Activated naive CD4-positive, alpha-beta T cell treated with anti-CD3 and anti-CD28 coated beads, Interleukin-2, amount 10 ng/mL, durations not matched to agents 7 days and 5 days (primary cell): Measurements from ENCODE around the gene PITPNC1.
A peak's percentile ranks its signal among the peaks of the same experiment; 100 is the strongest.

ENCODE experiments used
- CTCF ChIA-PET: fragments of 350-600 bp; sonication (Branson Sonifier 250); formaldehyde crosslinking; loops from one replicate; lab custom pipeline; 2021; ENCODE audit warnings: antibody characterized with exemption; lab: Charles Lee
- DNase-seq: peaks from one replicate; pipeline ENCODE4 v3.0.0-alpha.2; 2020
- H3K27ac Mint-ChIP-seq: one replicate; pipeline ENCODE4 v1.8.0; 2021; ENCODE audit warnings: mild to moderate bottlenecking, moderate library complexity, mixed read lengths
- H3K27me3 Mint-ChIP-seq: one replicate; pipeline ENCODE4 v1.8.0; 2021; ENCODE audit warnings: mild to moderate bottlenecking, mixed read lengths
- H3K36me3 Mint-ChIP-seq: one replicate; pipeline ENCODE4 v1.8.0; 2021; ENCODE audit warnings: mixed read lengths
- H3K4me1 Mint-ChIP-seq: one replicate; pipeline ENCODE4 v1.8.0; 2021; ENCODE audit warnings: mixed read lengths
- H3K4me3 Mint-ChIP-seq: one replicate; pipeline ENCODE4 v1.8.0; 2021; ENCODE audit warnings: mild to moderate bottlenecking, moderate library complexity, mixed read lengths
- H3K9me3 Mint-ChIP-seq: one replicate; pipeline ENCODE4 v1.8.0; 2021; ENCODE audit warnings: mixed read lengths

Gene PITPNC1

DNA sequence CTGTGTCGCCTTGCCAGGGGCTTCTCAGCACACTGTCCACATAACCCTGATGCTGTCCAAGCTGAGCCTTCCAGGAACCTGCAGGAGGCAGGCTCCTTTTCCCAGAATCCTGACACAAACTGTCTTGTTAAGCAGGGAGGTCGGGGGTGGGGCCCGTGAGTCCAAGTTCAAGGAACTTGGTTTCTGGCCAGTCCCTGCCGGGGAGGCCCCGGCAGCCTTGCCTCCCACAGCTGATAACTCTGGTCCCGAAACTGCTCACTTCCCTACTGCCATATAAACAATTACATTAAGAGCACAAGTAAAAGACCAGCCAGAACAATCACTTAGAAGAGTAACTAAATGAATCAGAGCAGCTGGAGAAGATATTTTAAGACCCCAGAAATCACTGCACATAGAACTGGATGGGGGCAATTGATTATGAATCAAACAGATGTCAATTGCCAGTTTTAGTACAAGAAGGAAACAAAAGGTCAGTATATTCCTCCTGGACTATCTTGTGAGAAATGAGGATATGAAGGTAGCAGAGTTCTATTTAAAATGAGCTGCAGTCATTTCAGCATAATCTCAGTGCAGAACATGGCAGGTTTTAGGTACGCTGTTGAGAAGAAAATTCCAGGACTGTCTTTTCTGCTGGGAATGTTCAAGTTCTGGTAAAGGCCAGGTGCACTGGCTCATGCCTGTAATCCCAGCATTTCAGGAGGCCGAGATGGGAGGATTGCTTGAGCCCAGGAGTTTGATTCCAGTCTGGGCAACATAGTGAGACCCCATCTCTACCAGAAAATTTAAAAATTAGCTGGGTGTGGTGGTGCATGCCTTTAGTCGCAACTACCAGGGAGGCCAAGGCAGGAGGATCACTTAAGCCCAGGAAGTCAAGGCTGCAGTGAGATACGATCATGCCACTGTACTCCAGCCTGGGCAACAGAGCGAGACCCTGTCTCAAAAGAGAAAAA is 169.8 kb downstream of the PITPNC1 start:
- CTCF ChIA-PET = no interaction called here
- H3K36me3 Mint-ChIP-seq = peaks cover 11% of the 10 kb centered on the region
- H3K4me1 Mint-ChIP-seq = peaks cover 13% of the 10 kb centered on the region
- H3K9me3 Mint-ChIP-seq = no peaks in the 10 kb centered on the region
- no peak overlapping the region for H3K27ac Mint-ChIP-seq
- H3K27me3 Mint-ChIP-seq = no peaks in the 10 kb centered on the region
- no peak for DNase-seq
- H3K4me3 Mint-ChIP-seq = no peak overlapping the region

DNA sequence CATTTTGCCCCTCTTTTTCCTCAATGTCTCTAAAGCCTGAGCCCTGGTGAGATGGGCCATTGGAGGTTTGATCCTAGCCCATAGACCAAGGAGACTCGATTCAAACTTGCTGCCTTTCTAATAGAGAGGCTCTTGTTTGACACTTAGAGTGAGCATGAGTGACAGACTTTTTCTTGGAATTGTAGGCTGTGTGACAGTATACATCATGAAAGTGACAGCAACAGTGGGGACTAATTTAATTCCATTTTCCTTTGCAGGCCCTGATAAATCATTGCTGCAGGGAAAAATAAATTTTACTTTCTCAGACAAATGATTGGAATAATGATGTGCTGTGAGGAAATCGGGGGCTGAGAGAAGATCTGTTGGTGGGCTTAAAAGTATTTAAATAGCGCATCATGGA is 171.6 kb downstream of the PITPNC1 start:
- no peak for DNase-seq
- Mint-ChIP-seq H3K36me3 (peaks cover 11% of the 10 kb centered on the region), H3K4me1 (peaks cover 13% of the 10 kb centered on the region), H3K9me3 (no peaks in the 10 kb centered on the region), H3K27ac (peak overlapping the region; percentile 7), H3K4me3 (no peak overlapping the region), H3K27me3 (no peaks in the 10 kb centered on the region)
- CTCF ChIA-PET = no interaction called here

DNA sequence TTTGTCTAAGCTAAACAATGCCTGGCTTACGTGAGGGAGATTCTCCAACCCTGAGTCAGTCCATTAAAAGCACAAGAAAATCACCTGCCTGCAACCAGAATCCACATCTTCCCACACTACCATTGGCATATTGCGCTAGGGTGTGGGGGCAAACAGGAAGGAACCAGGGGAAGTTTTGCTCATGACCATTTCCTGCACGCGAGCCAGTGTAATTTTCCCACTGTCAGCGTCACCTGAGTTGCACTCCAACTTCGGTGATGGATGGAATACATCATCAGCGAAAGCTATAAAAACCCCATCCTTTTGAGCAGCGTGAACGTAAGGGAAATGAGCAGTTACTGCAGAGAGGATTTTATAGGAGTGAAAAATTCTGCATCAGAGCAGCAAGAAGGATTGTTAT is 172.7 kb downstream of the PITPNC1 start:
- Mint-ChIP-seq H3K27me3 (no peaks in the 10 kb centered on the region), H3K27ac (no peak overlapping the region), H3K36me3 (peaks cover 14% of the 10 kb centered on the region), H3K4me1 (peaks cover 13% of the 10 kb centered on the region), H3K4me3 (no peak overlapping the region), H3K9me3 (no peaks in the 10 kb centered on the region)
- no peak for DNase-seq
- CTCF ChIA-PET = interaction anchor here (0.8 kb wide), 1 partner anchor 171 kb away, joined by 3 read pairs; no protein-coding TSS in a partner anchor

DNA sequence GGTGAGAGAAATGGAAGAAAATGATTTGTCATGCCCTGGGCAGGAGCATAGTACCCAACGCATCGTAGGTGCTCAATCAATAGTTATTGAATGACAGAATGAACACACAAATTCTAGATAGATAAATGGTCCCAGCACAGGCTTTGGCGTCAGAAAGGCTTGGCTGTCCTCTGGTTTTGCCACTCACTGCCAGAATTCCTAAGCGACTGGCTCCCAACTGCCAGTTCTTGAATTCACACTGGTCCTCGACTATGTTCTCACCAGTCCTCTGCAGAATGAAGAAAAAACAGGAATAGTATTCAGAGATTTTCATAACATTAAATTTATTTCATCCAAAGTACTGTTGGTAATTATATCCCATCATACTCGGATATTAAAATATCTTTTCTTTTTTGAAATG is 177.6 kb downstream of the PITPNC1 start:
- DNase-seq = no peak
- Mint-ChIP-seq H3K9me3 (peaks cover 4% of the 10 kb centered on the region), H3K27me3 (no peaks in the 10 kb centered on the region), H3K4me1 (peaks cover 3% of the 10 kb centered on the region), H3K36me3 (peaks cover 32% of the 10 kb centered on the region), H3K27ac (no peak overlapping the region), H3K4me3 (no peak overlapping the region)
- CTCF ChIA-PET = no interaction called here

DNA sequence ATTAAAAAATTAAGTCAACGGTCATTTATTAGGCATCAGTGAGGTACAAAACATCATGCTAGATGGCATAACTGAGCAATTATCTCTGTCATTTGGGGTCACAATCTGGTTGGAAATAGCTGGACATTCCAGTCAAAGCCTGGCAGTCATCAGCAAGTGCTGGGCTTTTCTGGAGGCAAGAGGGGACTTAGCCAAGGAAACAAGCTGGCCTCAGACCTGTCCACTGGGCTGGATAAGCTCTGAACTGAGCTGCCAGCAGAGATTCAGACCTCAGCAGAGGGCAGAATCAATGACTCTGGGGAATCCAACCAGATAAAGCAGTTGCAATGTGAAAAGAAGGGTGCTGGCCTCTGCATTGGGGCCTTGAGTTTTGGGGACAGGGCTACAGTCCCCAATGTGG is 178.8 kb downstream of the PITPNC1 start:
- Mint-ChIP-seq H3K27me3 (no peaks in the 10 kb centered on the region), H3K4me1 (no peaks in the 10 kb centered on the region), H3K27ac (no peak overlapping the region), H3K36me3 (peaks cover 32% of the 10 kb centered on the region), H3K4me3 (no peak overlapping the region), H3K9me3 (peaks cover 4% of the 10 kb centered on the region)
- DNase-seq = no peak
- CTCF ChIA-PET = no interaction called here

DNA sequence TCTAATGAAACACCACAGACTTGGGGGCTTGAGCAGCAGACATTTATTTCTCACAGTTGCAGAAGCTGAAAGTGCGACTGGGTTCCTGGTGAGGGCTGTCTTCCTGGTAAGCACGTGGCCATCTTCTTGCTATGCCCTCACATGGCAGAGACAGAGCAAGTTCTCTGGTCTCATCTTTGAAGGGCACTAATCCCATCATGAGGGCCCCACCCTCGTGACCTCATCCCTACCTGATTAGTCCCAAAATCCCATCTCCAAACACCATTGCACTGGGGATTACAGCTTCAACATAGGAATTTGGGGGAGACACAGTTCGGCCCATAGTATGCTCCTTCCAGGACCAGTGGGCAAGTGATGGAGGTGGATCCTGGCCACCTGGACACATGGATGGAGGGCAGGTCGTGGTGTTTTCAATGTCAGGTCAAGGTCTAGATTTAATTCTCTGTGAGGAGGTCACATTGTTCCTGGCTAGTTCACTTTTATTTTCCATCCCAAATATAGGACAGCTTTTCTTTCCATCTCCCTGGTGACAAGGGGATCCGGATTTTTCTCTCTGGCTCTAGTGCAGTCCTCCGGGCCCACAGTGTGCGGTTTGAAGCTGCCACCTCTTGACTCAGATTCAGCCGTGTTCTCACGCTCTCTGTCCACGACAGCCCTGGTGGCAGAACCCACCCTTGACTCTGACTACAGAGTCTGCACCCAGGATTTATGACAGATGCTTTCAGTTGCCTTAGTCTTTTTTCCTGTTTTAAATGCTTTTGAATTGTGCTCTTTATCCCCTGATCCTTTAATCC is 180.2 kb downstream of the PITPNC1 start:
- peaks cover 32% of the 10 kb centered on the region for H3K36me3 Mint-ChIP-seq
- no peaks in the 10 kb centered on the region for H3K27me3 Mint-ChIP-seq
- CTCF ChIA-PET = no interaction called here
- no peak overlapping the region for H3K27ac Mint-ChIP-seq
- no peak for DNase-seq
- H3K9me3 Mint-ChIP-seq = peaks cover 4% of the 10 kb centered on the region
- H3K4me1 Mint-ChIP-seq = no peaks in the 10 kb centered on the region
- no peak overlapping the region for H3K4me3 Mint-ChIP-seq

DNA sequence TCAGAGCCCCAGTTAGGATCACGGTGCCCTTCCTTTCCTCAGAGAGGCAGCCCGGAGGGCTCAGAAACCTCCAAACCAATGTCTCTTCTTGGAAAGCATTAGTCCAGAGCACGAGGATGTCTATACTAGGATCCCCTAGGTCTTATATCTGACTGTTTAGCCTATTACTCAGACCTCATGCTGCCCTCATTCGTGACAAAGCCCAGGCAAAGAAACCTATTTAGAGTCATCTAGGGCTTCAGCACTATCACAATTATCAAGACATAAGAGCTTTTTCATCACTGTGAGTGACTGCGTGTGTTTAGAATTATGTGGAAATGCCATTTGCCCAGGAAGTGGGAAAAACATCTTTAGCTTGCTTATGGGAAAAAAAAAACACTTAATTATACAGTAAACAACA is 180.8 kb downstream of the PITPNC1 start:
- CTCF ChIA-PET = no interaction called here
- peaks cover 4% of the 10 kb centered on the region for H3K9me3 Mint-ChIP-seq
- no peak overlapping the region for H3K4me3 Mint-ChIP-seq
- H3K4me1 Mint-ChIP-seq = no peaks in the 10 kb centered on the region
- H3K27ac Mint-ChIP-seq = no peak overlapping the region
- DNase-seq = no peak
- no peaks in the 10 kb centered on the region for H3K27me3 Mint-ChIP-seq
- peaks cover 35% of the 10 kb centered on the region for H3K36me3 Mint-ChIP-seq

DNA sequence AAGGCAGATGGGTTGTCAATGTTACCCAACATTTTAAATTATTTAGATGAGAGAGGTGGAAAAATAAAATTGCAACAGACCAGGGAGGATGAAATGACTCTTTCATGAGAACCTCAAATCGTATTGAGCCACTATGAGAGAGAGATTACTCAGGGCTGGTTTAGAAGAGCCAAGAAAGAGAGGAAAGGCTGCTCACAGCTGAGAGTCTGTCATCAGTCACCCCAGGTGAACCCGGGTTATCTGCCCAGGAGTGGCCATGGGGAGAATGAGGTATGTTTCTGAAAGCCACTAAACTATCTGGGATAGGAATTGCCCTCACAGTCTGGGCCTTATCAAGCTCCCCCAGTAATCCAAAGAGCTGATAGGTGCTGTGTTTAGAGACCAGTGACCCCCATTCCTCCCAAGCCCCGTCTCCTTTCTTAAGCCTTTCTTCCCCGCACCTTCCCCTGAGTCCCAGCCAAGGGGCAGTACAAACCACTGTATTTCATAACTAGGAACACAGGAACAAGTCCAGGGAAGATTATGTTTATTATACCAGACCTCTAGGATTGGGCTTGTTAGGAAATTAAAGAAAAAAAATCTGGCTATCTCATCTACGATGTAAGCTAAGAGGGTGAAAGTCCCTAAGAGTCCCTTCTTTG is 181.8 kb downstream of the PITPNC1 start:
- Mint-ChIP-seq H3K36me3 (peaks cover 29% of the 10 kb centered on the region), H3K27ac (no peak overlapping the region), H3K9me3 (peaks cover 4% of the 10 kb centered on the region), H3K4me3 (no peak overlapping the region), H3K27me3 (no peaks in the 10 kb centered on the region), H3K4me1 (no peaks in the 10 kb centered on the region)
- CTCF ChIA-PET = no interaction called here
- no peak for DNase-seq

DNA sequence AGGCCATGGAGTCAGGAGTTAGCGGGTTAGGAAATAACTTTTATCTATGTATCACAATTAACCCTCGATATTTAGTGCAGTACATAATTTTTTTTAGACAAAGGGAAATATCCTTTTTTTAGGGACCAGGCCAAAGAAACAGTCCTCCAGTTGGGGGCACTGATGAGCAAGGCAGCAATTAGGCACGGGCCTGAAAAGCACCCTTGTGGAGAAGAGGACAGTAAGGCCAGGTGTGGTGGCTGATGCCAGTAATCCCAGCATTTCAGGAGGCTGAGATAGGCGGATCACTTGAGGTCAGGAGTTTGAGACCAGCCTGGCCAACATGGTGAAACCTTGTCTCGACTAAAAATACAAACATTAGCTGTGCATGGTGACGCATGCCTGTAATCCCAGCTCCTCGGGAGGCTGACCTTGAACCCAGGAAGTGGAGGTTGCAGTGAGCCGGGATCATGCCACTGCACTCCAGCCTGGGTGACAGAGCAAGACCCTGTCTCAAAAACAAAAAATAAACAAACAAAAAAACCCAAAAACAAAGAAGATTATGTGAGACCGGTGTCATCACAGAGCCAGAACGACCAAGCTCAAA is 182.4 kb downstream of the PITPNC1 start:
- Mint-ChIP-seq H3K9me3 (peaks cover 4% of the 10 kb centered on the region), H3K4me1 (no peaks in the 10 kb centered on the region), H3K27ac (peak overlapping the region; percentile 25), H3K4me3 (no peak overlapping the region), H3K36me3 (peaks cover 27% of the 10 kb centered on the region), H3K27me3 (no peaks in the 10 kb centered on the region)
- DNase-seq = no peak
- CTCF ChIA-PET = no interaction called here

DNA sequence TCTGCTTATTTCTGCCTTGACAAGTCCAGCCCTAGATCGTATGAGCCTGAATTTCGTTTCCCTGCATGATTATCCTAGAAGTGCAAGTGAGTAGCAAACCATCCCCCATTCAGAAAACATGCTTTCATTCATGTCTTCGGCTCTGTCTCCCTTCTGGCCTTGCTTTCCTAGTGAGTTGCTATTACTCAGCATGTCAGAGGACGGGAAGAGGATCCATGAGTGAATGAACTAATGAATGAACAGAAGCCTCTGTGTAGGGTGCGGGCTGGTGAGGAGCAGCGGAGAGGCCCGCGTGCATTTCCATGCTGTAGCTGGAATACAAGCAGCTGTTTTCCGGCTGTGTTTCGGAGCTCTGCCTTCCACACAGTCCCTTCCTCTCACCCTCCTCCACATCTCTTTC is 184.9 kb downstream of the PITPNC1 start:
- CTCF ChIA-PET = no interaction called here
- no peaks in the 10 kb centered on the region for H3K9me3 Mint-ChIP-seq
- no peaks in the 10 kb centered on the region for H3K4me1 Mint-ChIP-seq

DNA sequence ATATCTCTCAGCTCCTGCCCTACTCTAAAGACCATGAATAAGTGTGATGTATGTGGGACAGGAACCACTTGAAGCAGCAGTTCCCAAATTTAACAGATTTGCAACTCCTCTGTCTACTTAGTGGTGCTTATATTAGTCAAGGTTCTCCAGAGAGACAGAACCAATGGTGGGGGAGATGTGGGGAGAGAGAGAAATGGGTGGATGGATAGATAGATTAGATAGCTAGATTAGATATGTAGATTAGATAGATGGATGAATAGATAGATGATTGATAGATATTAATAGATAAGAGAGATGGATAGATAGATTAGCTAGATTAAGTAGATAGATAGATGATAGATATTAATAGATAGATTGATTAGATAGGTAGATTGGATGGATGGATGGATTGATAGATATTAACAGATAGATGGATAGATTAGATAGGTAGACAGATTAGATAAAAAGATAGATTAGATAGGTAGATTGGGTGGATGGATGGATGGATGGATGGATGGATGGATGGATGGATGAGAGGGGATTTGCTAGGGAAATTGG is 186.7 kb downstream of the PITPNC1 start:
- no peak for DNase-seq
- H3K27ac Mint-ChIP-seq = no peak overlapping the region
- no peak overlapping the region for H3K4me3 Mint-ChIP-seq
- CTCF ChIA-PET = no interaction called here
- no peaks in the 10 kb centered on the region for H3K27me3 Mint-ChIP-seq
- peaks cover 7% of the 10 kb centered on the region for H3K36me3 Mint-ChIP-seq
- no peaks in the 10 kb centered on the region for H3K4me1 Mint-ChIP-seq
- H3K9me3 Mint-ChIP-seq = no peaks in the 10 kb centered on the region

More for the DNA sequence above, 184.9 kb downstream of the PITPNC1 start:
- Mint-ChIP-seq H3K4me3 (no peak overlapping the region), H3K36me3 (peaks cover 16% of the 10 kb centered on the region), H3K27me3 (no peaks in the 10 kb centered on the region), H3K27ac (no peak overlapping the region)
- DNase-seq = no peak

DNA sequence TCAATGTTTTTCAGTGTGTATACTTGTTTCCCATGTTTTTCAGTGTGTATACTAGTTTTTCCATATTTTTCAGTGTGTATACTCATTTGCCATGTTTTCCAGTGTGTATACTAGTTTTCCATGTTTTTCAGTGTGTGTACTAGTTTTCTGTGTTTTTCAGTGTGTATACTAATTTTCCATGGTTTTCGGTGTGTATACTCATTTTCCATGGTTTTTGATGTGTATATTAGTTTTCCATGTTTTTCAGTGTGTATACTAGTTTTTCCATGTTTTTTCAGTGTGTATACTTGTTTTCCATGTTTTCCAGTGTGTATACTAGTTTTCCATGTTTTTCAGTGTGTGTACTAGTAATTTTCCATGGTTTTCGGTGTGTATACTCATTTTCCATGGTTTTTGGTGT is 188.0 kb downstream of the PITPNC1 start:
- Mint-ChIP-seq H3K36me3 (peaks cover 5% of the 10 kb centered on the region), H3K9me3 (no peaks in the 10 kb centered on the region), H3K27ac (no peak overlapping the region), H3K4me3 (no peak overlapping the region), H3K4me1 (no peaks in the 10 kb centered on the region), H3K27me3 (no peaks in the 10 kb centered on the region)
- CTCF ChIA-PET = no interaction called here
- DNase-seq = no peak

DNA sequence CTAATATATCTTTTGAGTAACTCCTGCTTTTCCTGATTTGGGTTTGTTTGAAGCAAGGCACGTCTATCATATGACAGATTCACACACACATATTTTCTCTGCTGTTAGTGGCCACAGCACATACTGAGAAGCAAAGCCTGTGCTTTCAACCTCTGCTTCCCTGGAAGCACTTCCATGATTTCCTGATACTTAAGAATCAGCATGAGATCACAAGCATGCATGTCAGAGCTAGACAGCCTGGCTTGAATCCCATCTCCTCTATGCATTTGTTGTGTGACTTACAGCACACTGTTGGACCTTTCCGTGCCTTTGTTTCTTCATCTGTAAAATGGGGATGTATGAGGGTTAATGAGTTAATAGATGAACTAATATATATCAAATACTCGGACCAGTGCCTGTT is 189.6 kb downstream of the PITPNC1 start:
- CTCF ChIA-PET = no interaction called here
- no peak for DNase-seq
- Mint-ChIP-seq H3K27me3 (no peaks in the 10 kb centered on the region), H3K4me3 (no peak overlapping the region), H3K4me1 (no peaks in the 10 kb centered on the region), H3K36me3 (peaks cover 5% of the 10 kb centered on the region), H3K27ac (no peak overlapping the region), H3K9me3 (no peaks in the 10 kb centered on the region)

DNA sequence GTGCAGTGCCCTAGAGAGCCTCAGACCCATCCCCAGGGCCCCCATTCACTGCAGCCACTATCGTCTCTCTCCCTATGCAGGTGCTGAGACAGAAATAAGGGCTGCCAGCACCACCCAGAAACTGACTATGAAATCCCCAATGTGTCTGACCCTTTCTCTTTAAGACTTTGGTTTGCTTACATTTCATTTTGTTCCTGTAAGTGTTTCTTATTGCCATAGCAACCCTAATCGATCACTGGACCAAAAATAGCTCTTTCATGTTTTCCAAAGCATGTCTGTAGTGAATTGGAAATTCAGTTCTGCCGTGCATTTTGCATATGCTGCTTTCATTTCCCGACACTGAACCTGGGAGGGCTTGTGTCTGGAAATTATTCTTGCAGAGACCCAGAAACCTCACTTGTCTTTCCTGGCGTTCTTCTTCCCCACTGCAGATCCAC is 192.0 kb downstream of the PITPNC1 start:
- Mint-ChIP-seq H3K4me1 (peaks cover 3% of the 10 kb centered on the region), H3K4me3 (no peak overlapping the region), H3K9me3 (no peaks in the 10 kb centered on the region), H3K36me3 (peaks cover 2% of the 10 kb centered on the region), H3K27ac (no peak overlapping the region), H3K27me3 (no peaks in the 10 kb centered on the region)
- no peak for DNase-seq
- CTCF ChIA-PET = no interaction called here
